Dedifferentiated amniotic fluid mesenchymal stem cell (primary cell): ENCODE data around the gene KRTAP4-6.
"Not testable (repeated sequence)": the region's sequence is repeated elsewhere in the genome, so short reads cannot be mapped to it uniquely, and the experiment has no call there.

ENCODE experiments used
- DNase-seq: peaks from one replicate; pipeline ENCODE4 v3.0.0-alpha.2; 2016; ENCODE audit errors: extremely low spot score

KRTAP4-6 gene

GRCh38 chr17:41107941-41108450, 32.3 kb downstream of the KRTAP4-6 start:
- DNase-seq: no peak

GRCh38 chr17:41105347-41105746, 35.0 kb downstream of the KRTAP4-6 start, which contains the start of gene KRTAP4-9:
KRTAP4-9 (plus strand) TSS chr17:41105389; CDS start chr17:41105389, 0 bp downstream.
- DNase-seq: not testable (repeated sequence)

GRCh38 chr17:41104386-41105038, 35.8 kb downstream of the KRTAP4-6 start:
- DNase-seq: not testable (repeated sequence)

DNA sequence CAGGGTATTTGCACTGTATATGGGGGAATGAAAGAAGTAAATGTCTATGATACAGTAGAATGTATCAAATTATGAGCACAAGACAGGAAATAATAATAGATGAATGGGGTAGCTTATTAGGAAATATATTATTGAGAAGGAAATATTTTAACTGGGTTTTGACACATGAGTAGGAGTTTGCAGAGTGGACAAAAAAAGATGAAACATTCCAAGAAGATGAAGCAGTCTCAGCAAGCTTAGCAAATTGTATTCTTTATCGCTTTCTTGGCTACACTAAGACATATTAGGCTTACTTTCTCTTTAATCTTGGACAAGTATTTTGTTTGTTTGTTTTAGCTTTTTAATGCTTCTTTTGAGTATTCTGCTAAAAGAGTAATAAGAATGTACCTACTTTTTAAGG, 36.4 kb downstream of the KRTAP4-6 start:
- DNase-seq: no peak

DNA sequence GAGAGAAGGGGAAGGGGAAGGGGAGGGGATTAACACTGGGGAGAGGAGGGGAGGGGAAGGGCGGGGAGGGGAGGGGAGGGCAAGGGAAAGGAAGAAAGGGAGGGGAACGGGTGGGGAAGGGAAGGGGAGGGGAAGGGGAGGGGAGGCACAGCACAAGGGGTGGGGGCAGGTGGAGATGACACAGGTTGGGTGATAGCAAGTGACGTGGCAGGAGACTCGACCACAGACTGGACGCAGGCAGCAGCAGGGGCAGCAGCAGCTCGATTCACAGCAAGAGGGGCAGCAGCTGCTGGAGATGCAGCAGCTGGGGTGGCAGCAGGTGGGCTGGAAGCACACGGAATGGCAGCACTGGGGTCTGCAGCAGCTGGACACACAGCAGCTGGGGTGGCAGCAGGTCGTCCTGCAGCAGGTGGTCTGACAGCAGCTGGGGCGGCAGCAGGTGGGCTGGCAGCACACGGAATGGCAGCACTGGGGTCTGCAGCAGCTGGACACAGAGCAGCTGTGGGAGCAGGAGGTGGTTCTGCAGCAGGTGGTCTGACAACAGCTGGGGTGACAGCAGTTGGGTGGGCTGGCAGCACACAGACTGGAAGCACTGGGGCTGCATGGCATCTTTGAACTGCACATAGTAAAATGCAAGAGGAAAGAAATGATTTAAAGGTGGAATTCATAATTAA, 38.6 kb downstream of the KRTAP4-6 start, which contains the start of gene KRTAP4-16:
TSS of gene KRTAP4-16 (minus strand) at position 624 of the 674 bp plus-strand sequence. CDS start at position 624, 0 bp downstream.
- no peak for DNase-seq

DNA sequence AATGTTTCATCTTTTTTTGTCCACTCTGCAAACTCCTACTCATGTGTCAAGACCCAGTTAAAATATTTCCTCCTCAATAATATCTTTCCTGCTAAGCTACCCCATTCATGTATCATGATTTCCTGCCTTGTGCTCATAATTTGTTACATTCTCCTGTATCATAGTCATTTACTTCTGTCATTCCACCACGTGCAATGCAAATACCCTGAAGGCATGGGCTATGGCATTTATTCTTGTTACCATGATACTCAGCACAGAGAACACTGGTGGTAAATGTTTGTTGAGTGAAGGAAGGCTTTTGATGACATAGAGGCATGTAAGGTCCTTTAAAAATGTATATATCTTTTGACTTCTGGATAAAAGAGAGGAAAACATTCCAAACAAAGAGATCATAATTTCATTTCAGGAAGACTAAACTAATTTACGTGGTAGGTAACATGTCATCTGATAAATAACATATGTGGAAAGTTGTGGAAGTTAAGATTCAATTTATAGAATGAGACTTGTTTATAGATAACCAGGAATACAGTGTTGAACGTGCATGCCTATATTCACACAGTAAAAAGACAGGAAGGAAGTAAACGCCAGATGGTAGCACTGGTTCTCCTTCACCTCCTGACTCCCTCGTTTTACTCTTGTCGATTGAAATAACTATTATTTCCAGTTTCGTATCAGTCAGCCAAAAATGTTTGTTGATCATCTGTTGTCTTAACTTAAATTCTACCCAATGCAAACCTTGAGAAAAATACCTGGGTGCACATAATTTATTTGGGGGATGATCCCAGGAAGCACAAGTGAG, 40.5 kb downstream of the KRTAP4-6 start:
- DNase-seq: peak; percentile 87

- DNase-seq: no peak
Measured at GRCh38 chr17:41098481-41098880, 41.9 kb downstream of the KRTAP4-6 start.

GRCh38 chr17:41098042-41098441, 42.3 kb downstream of the KRTAP4-6 start, which contains the start of gene KRTAP4-8:
KRTAP4-8 (minus strand) TSS chr17:41098142; CDS start chr17:41098084, 58 bp downstream.
- DNase-seq: no peak

DNA sequence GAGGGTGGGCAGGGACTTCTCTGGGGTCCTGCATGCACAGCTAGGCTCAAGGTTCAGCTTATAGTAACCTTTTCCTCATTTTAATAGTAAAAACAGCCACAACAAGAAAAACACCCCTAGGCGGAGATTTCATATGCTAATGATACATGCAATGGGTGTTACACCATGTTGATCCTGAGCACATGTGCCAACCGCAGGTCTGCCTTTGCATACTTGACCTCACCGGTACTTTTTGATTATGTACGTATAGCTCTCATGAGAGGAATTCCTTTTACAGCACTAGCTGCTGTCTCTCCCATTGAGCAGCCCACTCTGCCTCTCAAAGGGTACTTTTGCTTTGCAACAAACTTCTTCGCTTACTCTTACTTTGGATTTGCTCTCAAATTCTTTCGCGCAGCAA, 44.3 kb downstream of the KRTAP4-6 start:
- no peak for DNase-seq
